Placental epithelial cell (primary cell): ENCODE data around the gene HTT. TPM values are rescaled to one million over a fixed set of nuclear protein-coding genes. Genes with fewer than 3 reads are reported as not detected.

Experiments
- small RNA-seq: library from RNA; depleted of rRNA; stranded (forward); fragments of <200 nt; gene quantifications from one replicate; pipeline ENCODE3, GENCODE V24; 2012
- total RNA-seq: library from RNA; depleted of rRNA; stranded (reverse); fragments of >200 nt; gene quantifications from 2 replicates; pipeline ENCODE4 v1.2.3, GENCODE V29; 2012

Gene HTT
- total RNA-seq, result 58.1 and 60.4 TPM in 2 replicates

DNA sequence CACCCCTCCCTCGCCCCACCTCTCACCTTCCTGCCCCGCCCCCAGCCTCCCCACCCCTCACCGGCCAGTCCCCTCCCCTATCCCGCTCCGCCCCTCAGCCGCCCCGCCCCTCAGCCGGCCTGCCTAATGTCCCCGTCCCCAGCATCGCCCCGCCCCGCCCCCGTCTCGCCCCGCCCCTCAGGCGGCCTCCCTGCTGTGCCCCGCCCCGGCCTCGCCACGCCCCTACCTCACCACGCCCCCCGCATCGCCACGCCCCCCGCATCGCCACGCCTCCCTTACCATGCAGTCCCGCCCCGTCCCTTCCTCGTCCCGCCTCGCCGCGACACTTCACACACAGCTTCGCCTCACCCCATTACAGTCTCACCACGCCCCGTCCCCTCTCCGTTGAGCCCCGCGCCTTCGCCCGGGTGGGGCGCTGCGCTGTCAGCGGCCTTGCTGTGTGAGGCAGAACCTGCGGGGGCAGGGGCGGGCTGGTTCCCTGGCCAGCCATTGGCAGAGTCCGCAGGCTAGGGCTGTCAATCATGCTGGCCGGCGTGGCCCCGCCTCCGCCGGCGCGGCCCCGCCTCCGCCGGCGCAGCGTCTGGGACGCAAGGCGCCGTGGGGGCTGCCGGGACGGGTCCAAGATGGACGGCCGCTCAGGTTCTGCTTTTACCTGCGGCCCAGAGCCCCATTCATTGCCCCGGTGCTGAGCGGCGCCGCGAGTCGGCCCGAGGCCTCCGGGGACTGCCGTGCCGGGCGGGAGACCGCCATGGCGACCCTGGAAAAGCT lies at the start of gene HTT, which contains the start of gene HTT-AS:
TSS of gene HTT (plus strand) at position 604 of the 768 bp plus-strand sequence. CDS start at position 749, 145 bp downstream.
TSS of gene HTT-AS (minus strand) at position 461 of the 768 bp plus-strand sequence.

DNA sequence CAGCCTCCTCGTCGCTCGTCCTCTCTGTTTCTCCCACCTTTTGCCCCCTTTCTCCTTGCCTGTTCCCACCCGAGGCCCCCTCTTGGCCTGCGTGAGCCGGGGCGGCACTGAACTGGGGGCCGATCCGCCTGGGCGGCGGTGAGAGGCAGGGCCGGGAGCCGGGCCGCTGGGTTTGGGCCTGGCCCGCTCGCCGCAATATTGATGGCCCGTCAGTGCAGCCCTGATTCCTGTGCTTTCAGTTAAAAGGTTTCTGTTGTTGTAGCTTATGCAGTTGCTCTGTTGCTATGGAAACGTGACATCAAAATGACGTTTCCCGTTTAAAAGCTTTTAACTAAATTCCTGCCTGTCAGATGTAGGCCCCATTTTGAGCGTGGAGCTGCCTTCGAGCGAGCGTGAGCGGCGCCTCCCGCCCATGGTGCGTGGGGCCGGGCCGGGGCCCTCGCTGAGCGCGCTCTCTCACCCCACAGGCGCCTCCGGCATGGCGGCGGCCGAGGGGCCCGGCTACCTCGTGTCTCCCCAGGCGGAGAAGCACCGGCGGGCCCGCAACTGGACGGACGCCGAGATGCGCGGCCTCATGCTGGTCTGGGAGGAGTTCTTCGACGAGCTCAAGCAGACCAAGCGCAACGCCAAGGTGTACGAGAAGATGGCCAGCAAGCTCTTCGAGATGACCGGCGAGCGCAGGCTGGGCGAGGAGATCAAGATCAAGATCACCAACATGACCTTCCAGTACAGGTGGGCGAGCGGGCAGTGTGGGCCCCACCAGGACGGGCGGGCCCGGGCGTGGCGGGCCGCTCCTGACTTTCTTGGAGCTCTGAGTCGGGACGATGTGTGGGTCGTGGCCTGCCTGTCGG lies 174.6 kb downstream of the HTT start, which contains the start of gene MSANTD1:
TSS of gene MSANTD1 (plus strand) at position 349 of the 851 bp plus-strand sequence. CDS start at position 413, 64 bp downstream.

DNA sequence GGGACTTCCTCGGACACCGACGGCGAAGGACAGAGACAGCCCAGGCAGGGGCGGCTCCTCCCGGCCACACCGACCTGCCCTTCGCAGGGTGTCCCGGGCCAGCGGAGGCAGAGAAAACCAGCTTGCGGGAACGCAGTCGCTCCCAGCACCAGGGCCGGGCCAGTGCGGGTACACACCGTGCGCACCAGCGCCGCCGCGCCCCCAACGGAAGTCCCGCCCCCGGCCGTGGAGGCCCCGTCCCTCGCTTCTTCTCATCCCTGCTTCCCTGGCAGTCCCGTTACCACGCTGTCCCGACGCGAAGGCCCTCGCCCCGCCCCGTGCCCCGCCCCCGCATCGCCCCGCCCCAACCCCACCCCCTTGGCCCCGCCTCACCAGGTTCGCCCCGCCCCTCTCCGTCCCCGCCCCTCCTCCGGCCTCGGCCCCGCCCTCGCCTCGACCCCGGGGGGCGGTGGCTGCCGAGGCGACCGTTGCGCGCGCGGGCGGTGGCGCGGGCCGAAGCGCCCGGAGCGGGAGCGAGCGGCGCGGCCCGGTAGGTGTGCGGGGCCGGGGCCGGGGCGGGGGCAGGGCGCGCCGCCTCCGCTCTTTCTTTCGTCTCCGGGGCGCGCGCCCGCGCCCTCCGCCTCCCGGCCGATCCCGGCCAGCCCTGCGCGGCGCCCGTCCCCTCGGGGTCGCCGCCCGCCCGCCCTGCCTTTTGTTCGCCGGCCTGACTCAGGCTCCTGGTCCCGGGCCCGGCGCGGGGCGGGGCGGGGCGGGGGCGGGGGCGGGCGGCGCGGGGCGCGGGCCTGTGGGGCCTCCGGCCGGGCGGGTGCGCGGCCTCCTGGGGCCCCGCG lies 218.3 kb downstream of the HTT start, which contains the start of gene RGS12:
TSS of gene RGS12 (plus strand) at position 451 of the 830 bp plus-strand sequence. CDS start 23,150 bp downstream, outside the sequence.

Small RNA genes within 50 kb of the gene (small RNA-seq; reads per million reads assigned to genes)
- gene RF02134, result not detected
- gene RF02135, result not detected
- 0.43 reads per million, percentile 21 among the genes with 10 or more reads in this experiment for gene RNU6-204P

Other genes with a start within 250 kb of the HTT start
- gene ADD1, start 230.8 kb upstream of the HTT start, total RNA-seq, result 165 and 194 TPM in 2 replicates
- gene NOP14, start 111.3 kb upstream of the HTT start, total RNA-seq, result 14.1 and 18.2 TPM in 2 replicates
- 5.5 and 7.8 TPM in 2 replicates for gene GRK4, start 111.1 kb upstream of the HTT start, total RNA-seq
- gene HTT-AS, start 143 bp upstream of the HTT start, total RNA-seq, result not detected in 2 replicates
- gene MSANTD1, start 174.5 kb downstream of the HTT start, total RNA-seq, result 1.7 and 2.7 TPM in 2 replicates
- gene RGS12, start 218.3 kb downstream of the HTT start, total RNA-seq, result 14.3 and 38.5 TPM in 2 replicates